ENCODE results near the gene SPDYE6. TPM values are rescaled to one million over a fixed set of nuclear protein-coding genes. Genes with fewer than 3 reads are reported as not detected.
"Not testable (repeated sequence)": the region's sequence is repeated elsewhere in the genome, so short reads cannot be mapped to it uniquely, and the experiment has no call there.

Gene SPDYE6
- polyA plus RNA-seq, 1 donor from 2014 or later: not detected

GRCh38 chr7:102376964-102377466 lies 20.8 kb upstream of the SPDYE6 start:
- no peaks in the 10 kb centered on the region for H3K27me3 ChIP-seq (ENCODE audit: insufficient read depth, low read depth, low read length)
- H3K9me3 ChIP-seq (ENCODE audit: low read length): no peaks in the 10 kb centered on the region
- H2AFZ ChIP-seq (ENCODE audit: low read depth, low read length): no peak overlapping the region
- no peak overlapping the region for H3K4me2 ChIP-seq (ENCODE audit: low read length)
- H4K20me1 ChIP-seq (ENCODE audit: insufficient read depth): no peaks in the 10 kb centered on the region
- no peak overlapping the region for H3K9ac ChIP-seq (ENCODE audit: low read length)
- TF ChIP-seq TAF1 (IDR thresholded peaks at IDR 0.05; ENCODE audit: low read depth) (no peak), EZH2 (IDR thresholded peaks at IDR 0.05; ENCODE audit: borderline replicate concordance, insufficient read depth, low read length, poor library complexity, severe bottlenecking) (no peak), REST (IDR thresholded peaks at IDR 0.05; ENCODE audit: borderline replicate concordance) (no peak), EP300 (conservative IDR thresholded peaks at IDR 0.05; ENCODE audit: poor library complexity, severe bottlenecking) (no peak), CTCF (IDR thresholded peaks at IDR 0.05; ENCODE audit: poor library complexity, severe bottlenecking) (no peak), RAD21 (conservative IDR thresholded peaks at IDR 0.05) (no peak), SMC3 (conservative IDR thresholded peaks at IDR 0.05; ENCODE audit: poor library complexity) (no peak), POLR2AphosphoS5 (IDR thresholded peaks at IDR 0.05) (no peak), MXI1 (conservative IDR thresholded peaks at IDR 0.05; ENCODE audit: poor library complexity, severe bottlenecking) (no peak)
- no peaks in the 10 kb centered on the region for H3K79me2 ChIP-seq (replicated peaks; ENCODE audit: insufficient read depth, low read length)
- H3K9me2 ChIP-seq (ENCODE audit: insufficient read depth, low read length): no peaks in the 10 kb centered on the region
- H3K36me3 ChIP-seq (ENCODE audit: insufficient read depth, low read length): no peaks in the 10 kb centered on the region
- H3K27ac ChIP-seq (ENCODE audit: low read length): no peak overlapping the region
- no peak overlapping the region for H3K4me3 ChIP-seq (ENCODE audit: low read length)
- H3F3A ChIP-seq (ENCODE audit: insufficient read depth, low read length, poor library complexity, severe bottlenecking): no peaks in the 10 kb centered on the region

DNA sequence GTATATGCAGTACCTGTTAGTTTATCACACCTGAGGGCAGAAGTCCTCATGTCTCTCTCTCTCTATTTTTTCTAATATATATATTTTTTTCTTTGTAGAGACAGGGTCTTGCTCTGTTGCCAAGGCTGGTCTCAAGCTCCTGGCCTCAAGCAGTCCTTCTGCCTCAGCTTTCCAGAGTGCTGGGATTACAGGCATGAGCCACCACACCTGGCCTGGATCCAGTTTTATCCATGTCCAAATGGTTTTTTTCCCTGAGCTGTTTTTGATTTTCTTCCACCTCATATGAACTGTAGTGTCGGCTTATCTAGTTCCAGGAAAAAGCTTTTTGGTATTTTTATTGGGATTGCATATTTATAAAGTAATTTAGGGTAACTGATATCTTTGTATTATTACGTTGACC lies 16.6 kb upstream of the SPDYE6 start:
- H3K4me3 ChIP-seq (ENCODE audit: low read length); H3K9me3 ChIP-seq (ENCODE audit: low read length); H3K9ac ChIP-seq (ENCODE audit: low read length); H3K9me2 ChIP-seq (ENCODE audit: insufficient read depth, low read length); H3F3A ChIP-seq (ENCODE audit: insufficient read depth, low read length, poor library complexity, severe bottlenecking); H3K79me2 ChIP-seq (replicated peaks; ENCODE audit: insufficient read depth, low read length); H3K36me3 ChIP-seq (ENCODE audit: insufficient read depth, low read length); H3K27me3 ChIP-seq (ENCODE audit: insufficient read depth, low read depth, low read length); H3K27ac ChIP-seq (ENCODE audit: low read length); H2AFZ ChIP-seq (ENCODE audit: low read depth, low read length); H4K20me1 ChIP-seq (ENCODE audit: insufficient read depth); H3K4me2 ChIP-seq (ENCODE audit: low read length): not testable (repeated sequence)

DNA sequence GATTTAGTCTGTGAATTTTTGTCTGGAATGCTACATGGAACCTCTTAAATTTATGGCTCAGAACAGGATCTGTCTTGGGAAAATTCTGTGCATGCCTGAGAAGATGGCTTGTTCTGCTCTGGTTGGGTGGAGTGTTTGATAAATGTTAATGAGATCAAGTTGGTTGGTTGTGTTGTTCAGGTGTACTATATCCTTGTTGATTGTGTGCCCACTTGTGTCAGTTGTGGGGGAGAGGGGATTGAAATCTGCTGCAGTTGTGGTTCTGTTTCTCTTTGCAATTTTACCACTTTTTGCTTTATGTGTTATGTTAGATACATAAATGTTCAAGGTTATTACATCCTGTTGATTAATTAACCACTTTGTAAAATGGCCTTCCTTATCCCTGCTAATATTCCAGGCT lies 13.8 kb upstream of the SPDYE6 start:
- H3F3A ChIP-seq (ENCODE audit: insufficient read depth, low read length, poor library complexity, severe bottlenecking); H2AFZ ChIP-seq (ENCODE audit: low read depth, low read length); H3K4me2 ChIP-seq (ENCODE audit: low read length); H3K9me2 ChIP-seq (ENCODE audit: insufficient read depth, low read length); H3K36me3 ChIP-seq (ENCODE audit: insufficient read depth, low read length); H4K20me1 ChIP-seq (ENCODE audit: insufficient read depth); H3K9me3 ChIP-seq (ENCODE audit: low read length); H3K9ac ChIP-seq (ENCODE audit: low read length); H3K79me2 ChIP-seq (replicated peaks; ENCODE audit: insufficient read depth, low read length); H3K27me3 ChIP-seq (ENCODE audit: insufficient read depth, low read depth, low read length); H3K4me3 ChIP-seq (ENCODE audit: low read length); H3K27ac ChIP-seq (ENCODE audit: low read length): not testable (repeated sequence)

DNA sequence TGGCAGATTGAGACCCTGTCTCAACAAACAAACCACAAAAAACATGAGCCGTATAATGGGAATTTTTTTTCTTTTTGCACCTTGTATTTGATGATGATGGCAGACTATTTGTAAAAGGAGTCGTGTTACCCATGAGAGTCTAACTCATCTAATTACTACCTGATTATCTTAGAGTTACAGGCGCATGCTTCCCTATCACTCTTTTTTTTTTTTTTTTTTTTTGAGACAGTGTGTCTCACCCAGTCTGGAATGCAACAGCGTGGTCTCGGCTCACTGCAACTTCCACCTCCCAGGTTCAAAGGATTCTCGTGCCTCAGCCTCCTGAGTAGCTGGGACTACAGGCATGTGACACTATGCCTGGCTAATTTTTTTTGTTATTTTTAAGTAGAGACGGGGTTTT lies 9.1 kb upstream of the SPDYE6 start:
- not testable (repeated sequence) for H2AFZ ChIP-seq (ENCODE audit: low read depth, low read length); H4K20me1 ChIP-seq (ENCODE audit: insufficient read depth); H3F3A ChIP-seq (ENCODE audit: insufficient read depth, low read length, poor library complexity, severe bottlenecking); H3K27me3 ChIP-seq (ENCODE audit: insufficient read depth, low read depth, low read length); H3K9me2 ChIP-seq (ENCODE audit: insufficient read depth, low read length); H3K27ac ChIP-seq (ENCODE audit: low read length); H3K9ac ChIP-seq (ENCODE audit: low read length); H3K36me3 ChIP-seq (ENCODE audit: insufficient read depth, low read length); H3K79me2 ChIP-seq (replicated peaks; ENCODE audit: insufficient read depth, low read length); H3K4me2 ChIP-seq (ENCODE audit: low read length); H3K4me3 ChIP-seq (ENCODE audit: low read length); H3K9me3 ChIP-seq (ENCODE audit: low read length)

DNA sequence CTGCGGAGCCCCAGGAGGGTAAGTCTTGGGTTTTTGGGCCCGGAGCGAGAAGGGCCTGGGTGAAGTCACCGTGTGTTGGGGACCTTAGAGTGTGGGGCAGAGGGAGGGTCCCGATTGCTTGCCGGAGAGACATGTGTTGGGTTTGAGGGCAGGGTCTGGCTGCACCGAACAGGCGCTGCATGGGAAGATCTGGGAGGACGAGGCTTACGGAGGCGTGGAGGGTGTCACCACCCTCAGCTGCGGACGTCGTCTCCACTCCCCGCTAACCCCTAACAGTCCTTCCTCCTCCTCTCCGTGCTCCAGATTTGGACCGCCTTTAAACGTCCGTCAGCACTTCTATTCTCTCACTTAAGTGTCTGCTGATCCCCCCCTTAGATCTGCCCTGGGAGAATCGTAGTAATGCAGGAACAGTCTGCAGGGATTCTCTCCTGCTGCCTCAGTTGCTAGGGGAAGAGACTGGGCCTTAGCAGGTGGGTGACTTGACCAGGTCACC lies 8.2 kb upstream of the SPDYE6 start:
- not testable (repeated sequence) for H3K9me3 ChIP-seq (ENCODE audit: low read length); H2AFZ ChIP-seq (ENCODE audit: low read depth, low read length); H3K9me2 ChIP-seq (ENCODE audit: insufficient read depth, low read length); H3F3A ChIP-seq (ENCODE audit: insufficient read depth, low read length, poor library complexity, severe bottlenecking); H3K36me3 ChIP-seq (ENCODE audit: insufficient read depth, low read length); H3K4me2 ChIP-seq (ENCODE audit: low read length); H3K79me2 ChIP-seq (replicated peaks; ENCODE audit: insufficient read depth, low read length); H3K27me3 ChIP-seq (ENCODE audit: insufficient read depth, low read depth, low read length); H4K20me1 ChIP-seq (ENCODE audit: insufficient read depth)
- Histone ChIP-seq H3K4me3 (ENCODE audit: low read length) (peak overlapping the region; percentile 67), H3K27ac (ENCODE audit: low read length) (peak overlapping the region; percentile 52), H3K9ac (ENCODE audit: low read length) (peak overlapping the region; percentile 75)

Measured in neural cell (in vitro differentiated cells).